HepG2 (cell line): ENCODE results near the gene NUDT14. TPM values are rescaled to one million over a fixed set of nuclear protein-coding genes. Genes with fewer than 3 reads are reported as not detected.

Experiments
- ATAC-seq: fragments of 200-7000 bp; cut with Tn5 transposase; 3 replicates; pipeline ENCODE4 v1.9.1; 2020; ENCODE audit warnings: mild to moderate bottlenecking, moderate library complexity
- BruUV-seq: library from RNA; stranded (reverse); fragments of 400-500 nt; replicated peaks from 2 replicates; lab custom pipeline; 2021; lab: Mats Ljungman, UMichigan
- CTCF ChIA-PET: fragments of 300-600 bp; formaldehyde crosslinking; extraction: SDS; loops from one replicate; lab custom pipeline; 2021; ENCODE audit warnings: low total read pairs, inconsistent platforms, low intra/inter-chr PET ratio; lab: Yijun Ruan, JAX
- POLR2A ChIA-PET: fragments of 350-600 bp; sonication (Branson Sonifier 250); formaldehyde crosslinking; loops from one replicate; lab custom pipeline; 2020; ENCODE audit warnings: antibody characterized with exemption, inconsistent platforms; lab: Yijun Ruan, JAX
- DNase-seq: peaks from one replicate; pipeline ENCODE4 v3.0.0-alpha.2; 2015; ENCODE audit warnings: low spot score
- FAIRE-seq: peaks from 3 replicates; lab custom pipeline; 2011; peaks lifted over from hg19 to GRCh38; lab: Jason Lieb, UNC
- H2AFZ ChIP-seq: one replicate; pipeline ENCODE4 v1.6.1; 2011; ENCODE audit warnings: low read length, inconsistent platforms
- H3K27ac ChIP-seq: fragments of 300-600 bp; 3 replicates; pipeline ENCODE4 v1.8.0; 2011; ENCODE audit warnings: mixed run types, mild to moderate bottlenecking, mixed read lengths, low read length, inconsistent platforms; ENCODE audit not compliant: insufficient read depth; ENCODE audit errors: extremely low read length
- H3K27me3 ChIP-seq, 2 experiments: fragments of 200-600 bp in 1 of 2; 2 replicates in 1 of 2; 3 replicates in 1 of 2; pipeline versions ENCODE4 v1.6.0 to v1.8.0; 2011; ENCODE audit warnings: low read length in 2 of 2, mild to moderate bottlenecking in 2 of 2, moderate library complexity in 2 of 2, inconsistent platforms in 1 of 2; ENCODE audit not compliant: insufficient read depth in 2 of 2, control insufficient read depth in 1 of 2
- H3K36me3 ChIP-seq, 2 experiments: fragments of 200-600 bp in 1 of 2; replicated peaks in 1 of 2; 2 replicates in 1 of 2; 3 replicates in 1 of 2; pipeline versions ENCODE4 v1.5.1 to v1.8.0; 2011; ENCODE audit warnings: low read length in 2 of 2, inconsistent platforms in 1 of 2; ENCODE audit not compliant: insufficient read depth in 2 of 2, control insufficient read depth in 1 of 2
- H3K4me1 ChIP-seq: 2 replicates; pipeline ENCODE4 v1.5.1; 2012; ENCODE audit warnings: low read length, inconsistent platforms; ENCODE audit not compliant: insufficient read depth
- H3K4me2 ChIP-seq: 2 replicates; pipeline ENCODE4 v1.6.0; 2011; ENCODE audit warnings: low read depth, low read length, inconsistent platforms
- H3K4me3 ChIP-seq, 3 experiments: fragments of 200-600 bp in 1 of 3; sonication (generic), shearing (Covaris generic) in 1 of 3; replicated peaks in 1 of 3; 2 replicates each; pipeline ENCODE4 v1.5.1; 2011 to 2016; ENCODE audit warnings: low read length in 3 of 3, inconsistent platforms in 2 of 3, low read depth in 2 of 3, mild to moderate bottlenecking in 2 of 3, control low read depth in 1 of 3, mixed read lengths in 1 of 3; ENCODE audit not compliant: insufficient read depth in 1 of 3
- H3K79me2 ChIP-seq: one replicate; pipeline ENCODE4 v1.6.1; 2011; ENCODE audit warnings: low read length, inconsistent platforms; ENCODE audit not compliant: insufficient read depth
- H3K9ac ChIP-seq: 2 replicates; pipeline ENCODE4 v1.6.0; 2011; ENCODE audit warnings: mild to moderate bottlenecking, low read depth, low read length, inconsistent platforms; ENCODE audit not compliant: insufficient read depth
- H3K9me3 ChIP-seq: 2 replicates; pipeline ENCODE4 v1.5.1; 2012; ENCODE audit warnings: mild to moderate bottlenecking, low read length
- H4K20me1 ChIP-seq: 2 replicates; pipeline ENCODE4 v1.6.0; 2011; ENCODE audit warnings: inconsistent platforms, mild to moderate bottlenecking, low read length, moderate library complexity; ENCODE audit not compliant: insufficient read depth
- CBX1 ChIP-seq: IDR thresholded peaks from one replicate; pipeline ENCODE4 v1.6.1; 2016; ENCODE audit warnings: antibody characterized with exemption, low read depth
- GATAD1 ChIP-seq: IDR thresholded peaks from 2 replicates; pipeline ENCODE4 v1.6.1; 2016; ENCODE audit warnings: missing genetic modification reagents, missing compliant biosample characterization
- KLF9 ChIP-seq: IDR thresholded peaks from 2 replicates; pipeline ENCODE4 v1.6.1; 2016; ENCODE audit warnings: low read depth
- PHF8 ChIP-seq: sonication (generic); formaldehyde crosslinking; IDR thresholded peaks from 2 replicates; pipeline ENCODE4 v1.5.0; 2020; ENCODE audit warnings: missing genetic modification reagents
- RFX1 ChIP-seq: fragments of 450-650 bp; IDR thresholded peaks from 2 replicates; pipeline ENCODE4 v1.6.1; 2017
- SIX1 ChIP-seq: sonication (generic); formaldehyde crosslinking; IDR thresholded peaks from 2 replicates; pipeline ENCODE4 v1.4.0; 2020; ENCODE audit warnings: missing genetic modification reagents, borderline replicate concordance
- SP2 ChIP-seq: sonication (generic); formaldehyde crosslinking; IDR thresholded peaks from 2 replicates; pipeline ENCODE4 v1.5.1; 2020; ENCODE audit warnings: mild to moderate bottlenecking, missing genetic modification reagents
- TSC22D2 ChIP-seq: sonication (generic); formaldehyde crosslinking; IDR thresholded peaks from 2 replicates; pipeline ENCODE4 v1.5.1; 2020; ENCODE audit warnings: missing genetic modification reagents, mild to moderate bottlenecking, borderline replicate concordance
- ZNF460 ChIP-seq: sonication (generic); formaldehyde crosslinking; IDR thresholded peaks from 2 replicates; pipeline ENCODE4 v1.5.1; 2020; ENCODE audit warnings: missing genetic modification reagents, mild to moderate bottlenecking, borderline replicate concordance
- ZNF549 ChIP-seq: sonication (generic); formaldehyde crosslinking; IDR thresholded peaks from 2 replicates; pipeline ENCODE4 v1.5.0; 2020; ENCODE audit warnings: missing genetic modification reagents
- ZNF619 ChIP-seq: sonication (generic); formaldehyde crosslinking; IDR thresholded peaks from 2 replicates; pipeline ENCODE4 v1.4.0; 2020; ENCODE audit warnings: mild to moderate bottlenecking, missing genetic modification reagents
- WGBS: methylation state at CpG from one replicate; pipeline ENCODE4 v1.1.6; 2017; ENCODE audit warnings: low lambda C conversion rate; 5-methylcytosine and 5-hydroxymethylcytosine counted together
- in situ Hi-C: cut with HindIII; loops from 2 replicates; pipeline ENCODE4 v1.10.0; 2017; ENCODE audit warnings: low pct_unique_long_range_greater_than_20kb; ENCODE audit not compliant: extremely low pct_ligation_motif_present
- intact Hi-C: fragments of 100-400 bp; cut with micrococcal nuclease; formaldehyde crosslinking; loops from one replicate; pipeline ENCODE4 v1.10.0; 2022; ENCODE audit not compliant: unreplicated experiment
- polyA plus RNA-seq, 8 experiments: library from polyadenylated mRNA; depleted of rRNA in 3 of 8; stranded (reverse) in 7 of 8; unstranded in 1 of 8; fragments of >200 nt; fragmentation: Illumina TruSeq in 4 of 8; extraction: Trizol in 4 of 8; gene quantifications; 2 replicates each; pipeline versions ENCODE4 v1.2.1 to v1.2.3, GENCODE V29; 2011 to 2016; ENCODE audit warnings: low read depth in 4 of 8, missing spikeins in 1 of 8, mixed read lengths in 1 of 8; ENCODE audit not compliant: insufficient read depth in 1 of 8
- total RNA-seq, 5 experiments: library from RNA; depleted of rRNA; stranded (reverse); fragments of >200 nt; fragmentation: Illumina TruSeq; extraction: Trizol; gene quantifications; 2 replicates each; pipeline ENCODE4 v1.2.3, GENCODE V29; 2016; ENCODE audit warnings: low read depth in 1 of 5
- TF ChIP-seq, protein P1 (sequence below): sonication (generic); formaldehyde crosslinking; conservative IDR thresholded peaks from 2 replicates; pipeline ENCODE4 v1.8.1; 2023; ENCODE audit warnings: missing genetic modification reagents
- TF ChIP-seq, protein P2 (sequence below): sonication (generic); formaldehyde crosslinking; IDR thresholded peaks from 2 replicates; pipeline ENCODE4 v1.4.0; 2020; ENCODE audit warnings: missing genetic modification reagents, mild to moderate bottlenecking, borderline replicate concordance

NUDT14 gene
- total and polyA plus RNA-seq, 2 of the 13 experiments (the other 11 are each of a cell fraction or from before 2014, with no cell fraction given) = 5.8 to 6.1 TPM

DNA sequence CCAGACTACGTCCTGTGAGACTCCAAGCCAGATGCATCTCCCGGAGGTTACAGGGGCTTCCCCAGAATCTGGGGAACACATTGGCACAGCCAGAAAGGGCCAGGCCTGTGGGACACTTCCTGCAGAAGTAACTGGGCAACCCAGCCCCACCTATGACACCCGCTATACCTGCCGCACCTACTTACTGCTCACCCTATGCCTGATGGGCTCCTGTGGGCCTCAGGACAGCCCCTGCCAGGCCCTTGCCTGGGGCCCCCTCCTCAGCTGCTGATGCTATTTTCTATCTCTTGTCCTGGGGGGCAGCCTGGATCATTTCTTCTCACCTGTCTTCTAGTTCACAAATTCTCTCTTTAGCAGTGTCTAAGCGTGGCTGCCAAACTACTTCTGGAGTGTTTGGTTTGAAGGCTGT is 41.3 kb downstream of the NUDT14 start:
- 63% methylated on average over 2 of the region's 5 CpGs for WGBS
- CTCF ChIA-PET = no interaction called here

More for the DNA sequence above, 41.3 kb downstream of the NUDT14 start:
- no peaks in the 10 kb centered on the region for H3K79me2 ChIP-seq
- DNase-seq = no peak
- no peaks in the 10 kb centered on the region for H3K36me3 ChIP-seq
- POLR2A ChIA-PET = no interaction called here
- H3K9ac ChIP-seq = no peak overlapping the region
- no peaks in the 10 kb centered on the region for H3K4me1 ChIP-seq
- intact Hi-C loops = no loop called here
- TF ChIP-seq GATAD1 (CRISPR knock-in tag) (no peak), SP2 (CRISPR knock-in tag) (no peak), ZNF460 (CRISPR knock-in tag) (no peak), KLF9 (CRISPR knock-in tag) (no peak), RFX1 (no peak), TSC22D2 (CRISPR knock-in tag) (no peak), PHF8 (CRISPR knock-in tag) (no peak), CBX1 (no peak), ZNF619 (no peak), ZNF549 (no peak), SIX1 (no peak)
- TF ChIP-seq, protein P1, sequence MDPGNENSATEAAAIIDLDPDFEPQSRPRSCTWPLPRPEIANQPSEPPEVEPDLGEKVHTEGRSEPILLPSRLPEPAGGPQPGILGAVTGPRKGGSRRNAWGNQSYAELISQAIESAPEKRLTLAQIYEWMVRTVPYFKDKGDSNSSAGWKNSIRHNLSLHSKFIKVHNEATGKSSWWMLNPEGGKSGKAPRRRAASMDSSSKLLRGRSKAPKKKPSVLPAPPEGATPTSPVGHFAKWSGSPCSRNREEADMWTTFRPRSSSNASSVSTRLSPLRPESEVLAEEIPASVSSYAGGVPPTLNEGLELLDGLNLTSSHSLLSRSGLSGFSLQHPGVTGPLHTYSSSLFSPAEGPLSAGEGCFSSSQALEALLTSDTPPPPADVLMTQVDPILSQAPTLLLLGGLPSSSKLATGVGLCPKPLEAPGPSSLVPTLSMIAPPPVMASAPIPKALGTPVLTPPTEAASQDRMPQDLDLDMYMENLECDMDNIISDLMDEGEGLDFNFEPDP (CRISPR knock-in tag) = no peak
- TF ChIP-seq, protein P2, sequence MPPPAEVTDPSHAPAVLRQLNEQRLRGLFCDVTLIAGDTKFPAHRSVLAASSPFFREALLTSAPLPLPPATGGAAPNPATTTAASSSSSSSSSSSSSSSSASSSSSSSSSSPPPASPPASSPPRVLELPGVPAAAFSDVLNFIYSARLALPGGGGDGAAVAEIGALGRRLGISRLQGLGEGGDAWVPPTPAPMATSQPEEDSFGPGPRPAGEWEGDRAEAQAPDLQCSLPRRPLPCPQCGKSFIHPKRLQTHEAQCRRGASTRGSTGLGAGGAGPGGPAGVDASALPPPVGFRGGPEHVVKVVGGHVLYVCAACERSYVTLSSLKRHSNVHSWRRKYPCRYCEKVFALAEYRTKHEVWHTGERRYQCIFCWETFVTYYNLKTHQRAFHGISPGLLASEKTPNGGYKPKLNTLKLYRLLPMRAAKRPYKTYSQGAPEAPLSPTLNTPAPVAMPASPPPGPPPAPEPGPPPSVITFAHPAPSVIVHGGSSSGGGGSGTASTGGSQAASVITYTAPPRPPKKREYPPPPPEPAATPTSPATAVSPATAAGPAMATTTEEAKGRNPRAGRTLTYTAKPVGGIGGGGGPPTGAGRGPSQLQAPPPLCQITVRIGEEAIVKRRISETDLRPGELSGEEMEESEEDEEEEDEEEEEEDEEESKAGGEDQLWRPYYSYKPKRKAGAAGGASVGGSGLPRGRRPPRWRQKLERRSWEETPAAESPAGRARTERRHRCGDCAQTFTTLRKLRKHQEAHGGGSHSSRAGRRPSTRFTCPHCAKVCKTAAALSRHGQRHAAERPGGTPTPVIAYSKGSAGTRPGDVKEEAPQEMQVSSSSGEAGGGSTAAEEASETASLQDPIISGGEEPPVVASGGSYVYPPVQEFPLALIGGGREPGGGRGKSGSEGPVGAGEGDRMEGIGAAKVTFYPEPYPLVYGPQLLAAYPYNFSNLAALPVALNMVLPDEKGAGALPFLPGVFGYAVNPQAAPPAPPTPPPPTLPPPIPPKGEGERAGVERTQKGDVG (CRISPR knock-in tag) = no peak
- no peak overlapping the region for H3K4me2 ChIP-seq
- H3K9me3 ChIP-seq = peaks cover 10% of the 10 kb centered on the region
- no peak overlapping the region for H2AFZ ChIP-seq
- no peak overlapping the region for H3K4me3 ChIP-seq
- FAIRE-seq = no peak
- no peaks in the 10 kb centered on the region for H4K20me1 ChIP-seq
- no peak overlapping the region for H3K27ac ChIP-seq
- no TSS peak for BruUV-seq
- peaks cover 3 to 11% of the 10 kb centered on the region in 2 experiments; a peak in 2 of 5 replicates for H3K27me3 ChIP-seq
- in situ Hi-C loops = loop anchor here (10.0 kb wide), 1 partner anchor 45 kb away; no protein-coding TSS in a partner anchor
- ATAC-seq = no peak
